ENCODE measurements around the gene PSD2. TPM values are rescaled to one million over a fixed set of nuclear protein-coding genes. Genes with fewer than 3 reads are reported as not detected.

PSD2 gene
- total RNA-seq, 4 donors from 2014 or later = 0.30 to 0.76 TPM; not detected in 2

- Histone ChIP-seq H3K9me3 (no peaks in the 10 kb centered on the region), H3K36me3 (no peaks in the 10 kb centered on the region), H3K27me3 (no peaks in the 10 kb centered on the region), H3K27ac (no peak overlapping the region), H3K4me3 (no peak overlapping the region), H3K4me1 (no peaks in the 10 kb centered on the region)
- TF ChIP-seq POLR2A (IDR thresholded peaks at IDR 0.05) = no peak
- TF ChIP-seq, protein P1, sequence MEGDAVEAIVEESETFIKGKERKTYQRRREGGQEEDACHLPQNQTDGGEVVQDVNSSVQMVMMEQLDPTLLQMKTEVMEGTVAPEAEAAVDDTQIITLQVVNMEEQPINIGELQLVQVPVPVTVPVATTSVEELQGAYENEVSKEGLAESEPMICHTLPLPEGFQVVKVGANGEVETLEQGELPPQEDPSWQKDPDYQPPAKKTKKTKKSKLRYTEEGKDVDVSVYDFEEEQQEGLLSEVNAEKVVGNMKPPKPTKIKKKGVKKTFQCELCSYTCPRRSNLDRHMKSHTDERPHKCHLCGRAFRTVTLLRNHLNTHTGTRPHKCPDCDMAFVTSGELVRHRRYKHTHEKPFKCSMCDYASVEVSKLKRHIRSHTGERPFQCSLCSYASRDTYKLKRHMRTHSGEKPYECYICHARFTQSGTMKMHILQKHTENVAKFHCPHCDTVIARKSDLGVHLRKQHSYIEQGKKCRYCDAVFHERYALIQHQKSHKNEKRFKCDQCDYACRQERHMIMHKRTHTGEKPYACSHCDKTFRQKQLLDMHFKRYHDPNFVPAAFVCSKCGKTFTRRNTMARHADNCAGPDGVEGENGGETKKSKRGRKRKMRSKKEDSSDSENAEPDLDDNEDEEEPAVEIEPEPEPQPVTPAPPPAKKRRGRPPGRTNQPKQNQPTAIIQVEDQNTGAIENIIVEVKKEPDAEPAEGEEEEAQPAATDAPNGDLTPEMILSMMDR (IDR thresholded peaks at IDR 0.05) = no peak
- no peak for DNase-seq
- intact Hi-C loops (cut with DNase I; ENCODE audit: low total_unique reads) = no loop called here
These were observed 76.6 kb downstream of the PSD2 start for GRCh38 chr5:139872052-139872766.

- Histone ChIP-seq H3K9me3 (no peaks in the 10 kb centered on the region), H3K27ac (no peak overlapping the region), H3K4me3 (no peak overlapping the region), H3K4me1 (no peaks in the 10 kb centered on the region), H3K36me3 (no peaks in the 10 kb centered on the region), H3K27me3 (no peaks in the 10 kb centered on the region)
- intact Hi-C loops (cut with DNase I; ENCODE audit: low total_unique reads) = no loop called here
- no peak for DNase-seq
- TF ChIP-seq, protein P1 (IDR thresholded peaks at IDR 0.05) = no peak
- TF ChIP-seq POLR2A (IDR thresholded peaks at IDR 0.05) = no peak
These were observed 77.5 kb downstream of the PSD2 start for GRCh38 chr5:139872851-139873794.

- no peak overlapping the region for H3K27ac ChIP-seq
- H3K4me3 ChIP-seq = no peak overlapping the region
- intact Hi-C loops (cut with DNase I; ENCODE audit: low total_unique reads) = no loop called here
- no peak for TF ChIP-seq POLR2A (IDR thresholded peaks at IDR 0.05)
- no peaks in the 10 kb centered on the region for H3K27me3 ChIP-seq
- H3K36me3 ChIP-seq = no peaks in the 10 kb centered on the region
- no peak for DNase-seq
- no peaks in the 10 kb centered on the region for H3K9me3 ChIP-seq
- no peaks in the 10 kb centered on the region for H3K4me1 ChIP-seq
These were observed 80.3 kb downstream of the PSD2 start for GRCh38 chr5:139875957-139876356.

GRCh38 chr5:139877129-139877597, 81.6 kb downstream of the PSD2 start:
- Histone ChIP-seq H3K4me3 (no peak overlapping the region), H3K27me3 (no peaks in the 10 kb centered on the region), H3K27ac (no peak overlapping the region), H3K9me3 (no peaks in the 10 kb centered on the region), H3K4me1 (no peaks in the 10 kb centered on the region), H3K36me3 (no peaks in the 10 kb centered on the region)
- TF ChIP-seq, protein P1 (IDR thresholded peaks at IDR 0.05) = no peak
- no peak for TF ChIP-seq POLR2A (IDR thresholded peaks at IDR 0.05)
- no peak for DNase-seq
- intact Hi-C loops (cut with DNase I; ENCODE audit: low total_unique reads) = no loop called here

DNA sequence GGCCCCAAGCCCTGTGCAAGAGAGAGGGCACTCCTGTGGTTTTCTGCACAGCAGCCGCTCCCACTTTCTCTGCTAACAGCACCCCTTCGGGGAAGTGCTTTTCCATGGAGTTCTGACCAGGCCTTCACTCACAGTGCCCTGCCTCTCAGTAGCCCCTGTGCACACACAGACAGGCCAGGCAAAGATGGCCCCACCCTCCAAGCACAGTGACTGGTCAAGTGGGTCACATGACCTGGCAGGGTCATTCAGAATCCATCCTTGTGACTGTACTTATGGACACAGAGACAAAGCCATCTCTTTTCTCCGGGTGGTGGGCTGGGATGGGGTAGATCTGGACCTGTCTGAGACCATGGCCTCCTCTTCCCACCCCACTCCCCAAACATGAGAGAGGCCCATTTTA, 82.5 kb downstream of the PSD2 start:
- no peak overlapping the region for H3K4me3 ChIP-seq
- H3K4me1 ChIP-seq = no peaks in the 10 kb centered on the region
- H3K9me3 ChIP-seq = no peaks in the 10 kb centered on the region
- H3K27me3 ChIP-seq = no peaks in the 10 kb centered on the region
- no peak overlapping the region for H3K27ac ChIP-seq
- no peaks in the 10 kb centered on the region for H3K36me3 ChIP-seq
- intact Hi-C loops (cut with DNase I; ENCODE audit: low total_unique reads) = no loop called here
- no peak for TF ChIP-seq POLR2A (IDR thresholded peaks at IDR 0.05)
- TF ChIP-seq, protein P1 (IDR thresholded peaks at IDR 0.05) = no peak
- no peak for DNase-seq
